HUES64 (cell line): Measurements from ENCODE around the gene FAM151A.
A peak's percentile ranks its signal among the peaks of the same experiment; 100 is the strongest.

Experiments
- H3K27ac ChIP-seq: 2 replicates; pipeline ENCODE4 v1.7.0; 2013; ENCODE audit warnings: low read depth, low read length, inconsistent platforms
- H3K27me3 ChIP-seq: 2 replicates; pipeline ENCODE4 v1.6.1; 2013; ENCODE audit warnings: mild to moderate bottlenecking, low read length; ENCODE audit not compliant: insufficient read depth
- H3K36me3 ChIP-seq: 2 replicates; pipeline ENCODE4 v1.6.1; 2013; ENCODE audit warnings: mild to moderate bottlenecking, low read length; ENCODE audit not compliant: insufficient read depth
- H3K4me1 ChIP-seq: 2 replicates; pipeline ENCODE4 v1.6.1; 2013; ENCODE audit warnings: mild to moderate bottlenecking, low read length, moderate library complexity; ENCODE audit not compliant: insufficient read depth
- H3K4me3 ChIP-seq: 2 replicates; pipeline ENCODE4 v1.5.1; 2013; ENCODE audit warnings: mild to moderate bottlenecking, low read length, moderate library complexity
- H3K9ac ChIP-seq: 2 replicates; pipeline ENCODE4 v1.6.1; 2013; ENCODE audit warnings: mild to moderate bottlenecking, low read depth, low read length
- H3K9me3 ChIP-seq: 2 replicates; pipeline ENCODE4 v1.6.1; 2013; ENCODE audit warnings: low read depth, low read length; ENCODE audit not compliant: insufficient read depth
- WGBS: fragments of 150-250, 120-280 bp; methylation state at CpG from one replicate; pipeline ENCODE4 v1.1.7; 2013; ENCODE audit warnings: missing lambda C conversion rate; 5-methylcytosine and 5-hydroxymethylcytosine counted together

Gene FAM151A

GRCh38 chr1:54571803-54572541 is 51.4 kb downstream of the FAM151A start:
- no peaks in the 10 kb centered on the region for H3K36me3 ChIP-seq
- no peaks in the 10 kb centered on the region for H3K27me3 ChIP-seq
- H3K4me3 ChIP-seq = no peak overlapping the region
- H3K27ac ChIP-seq = no peak overlapping the region
- H3K4me1 ChIP-seq = peaks cover 35% of the 10 kb centered on the region
- 48% methylated on average over 8 of the region's 8 CpGs for WGBS
- H3K9ac ChIP-seq = 0 out of 2 replicates have a peak overlapping the region, but pooled peaks have one; percentile 4
- no peaks in the 10 kb centered on the region for H3K9me3 ChIP-seq

- Histone ChIP-seq H3K4me3 (no peak overlapping the region), H3K9me3 (no peaks in the 10 kb centered on the region), H3K27ac (no peak overlapping the region), H3K27me3 (no peaks in the 10 kb centered on the region), H3K36me3 (no peaks in the 10 kb centered on the region), H3K9ac (no peak overlapping the region), H3K4me1 (peaks cover 35% of the 10 kb centered on the region)
- WGBS = 84% methylated on average over 3 of the region's 3 CpGs
Measured at GRCh38 chr1:54571326-54571725, 52.0 kb downstream of the FAM151A start.

GRCh38 chr1:54570161-54570560 is 53.2 kb downstream of the FAM151A start:
- 77% methylated on average over 5 of the region's 5 CpGs for WGBS

GRCh38 chr1:54569339-54569738 is 54.0 kb downstream of the FAM151A start:
- H3K9ac ChIP-seq = no peak overlapping the region
- no peaks in the 10 kb centered on the region for H3K27me3 ChIP-seq
- H3K4me3 ChIP-seq = no peak overlapping the region
- no peaks in the 10 kb centered on the region for H3K36me3 ChIP-seq
- no peaks in the 10 kb centered on the region for H3K9me3 ChIP-seq
- H3K4me1 ChIP-seq = peaks cover 32% of the 10 kb centered on the region
- peak overlapping the region; percentile 62; the same call in 1 of the 2 replicates for H3K27ac ChIP-seq
- 49% methylated on average over 4 of the region's 4 CpGs for WGBS

More at GRCh38 chr1:54570161-54570560, 53.2 kb downstream of the FAM151A start:
- Histone ChIP-seq H3K36me3 (no peaks in the 10 kb centered on the region), H3K4me1 (peaks cover 29% of the 10 kb centered on the region), H3K27ac (0 out of 2 replicates have a peak overlapping the region, but pooled peaks have one; percentile 18), H3K4me3 (no peak overlapping the region), H3K9me3 (no peaks in the 10 kb centered on the region), H3K9ac (no peak overlapping the region), H3K27me3 (no peaks in the 10 kb centered on the region)

GRCh38 chr1:54567961-54568360 is 55.4 kb downstream of the FAM151A start:
- H3K36me3 ChIP-seq = no peaks in the 10 kb centered on the region
- 74% methylated on average over 5 of the region's 5 CpGs for WGBS
- H3K9me3 ChIP-seq = 0 out of 2 replicates have a peak, but pooled peaks cover 2% of the 10 kb centered on the region
- no peak overlapping the region for H3K4me3 ChIP-seq
- peaks cover 36% of the 10 kb centered on the region for H3K4me1 ChIP-seq
- no peak overlapping the region for H3K27ac ChIP-seq
- no peaks in the 10 kb centered on the region for H3K27me3 ChIP-seq
- H3K9ac ChIP-seq = no peak overlapping the region

- no peak overlapping the region for H3K9ac ChIP-seq
- H3K27me3 ChIP-seq = no peaks in the 10 kb centered on the region
- H3K4me1 ChIP-seq = peaks cover 28% of the 10 kb centered on the region
- no peak overlapping the region for H3K27ac ChIP-seq
- H3K4me3 ChIP-seq = no peak overlapping the region
- H3K9me3 ChIP-seq = 0 out of 2 replicates have a peak, but pooled peaks cover 2% of the 10 kb centered on the region
- H3K36me3 ChIP-seq = no peaks in the 10 kb centered on the region
- WGBS = 90% methylated on average over 5 of the region's 5 CpGs
Measured at GRCh38 chr1:54566438-54567141, 56.7 kb downstream of the FAM151A start.

GRCh38 chr1:54565113-54565501 is 58.2 kb downstream of the FAM151A start:
- H3K27me3 ChIP-seq = no peaks in the 10 kb centered on the region
- no peak overlapping the region for H3K9ac ChIP-seq
- peaks cover 19% of the 10 kb centered on the region for H3K4me1 ChIP-seq
- H3K4me3 ChIP-seq = no peak overlapping the region
- WGBS = 88% methylated on average over 4 of the region's 4 CpGs
- no peaks in the 10 kb centered on the region for H3K36me3 ChIP-seq
- no peak overlapping the region for H3K27ac ChIP-seq
- H3K9me3 ChIP-seq = 0 out of 2 replicates have a peak, but pooled peaks cover 2% of the 10 kb centered on the region

- Histone ChIP-seq H3K4me1 (peaks cover 13% of the 10 kb centered on the region), H3K27me3 (no peaks in the 10 kb centered on the region), H3K36me3 (no peaks in the 10 kb centered on the region), H3K4me3 (no peak overlapping the region), H3K9ac (no peak overlapping the region), H3K9me3 (0 out of 2 replicates have a peak, but pooled peaks cover 2% of the 10 kb centered on the region), H3K27ac (no peak overlapping the region)
- WGBS = 85% methylated on average over 17 of the region's 17 CpGs
Measured at GRCh38 chr1:54564312-54565112, 58.8 kb downstream of the FAM151A start.

- Histone ChIP-seq H3K27ac (no peak overlapping the region), H3K4me1 (peaks cover 9% of the 10 kb centered on the region; the same call in 1 of the 2 replicates), H3K9ac (no peak overlapping the region), H3K4me3 (no peak overlapping the region), H3K27me3 (no peaks in the 10 kb centered on the region), H3K36me3 (no peaks in the 10 kb centered on the region), H3K9me3 (peaks cover 4% of the 10 kb centered on the region; the same call in 1 of the 2 replicates)
- 84% methylated on average over 3 of the region's 3 CpGs for WGBS
Measured at GRCh38 chr1:54559771-54560231, 63.5 kb downstream of the FAM151A start.
